Astrocyte (in vitro differentiated cells and primary cell): Measurements from ENCODE around the gene SIGLEC11. TPM values are rescaled to one million over a fixed set of nuclear protein-coding genes. Genes with fewer than 3 reads are reported as not detected.

Experiments used
- DNase-seq: peaks from one replicate; pipeline ENCODE4 v3.0.0-alpha.2; 2010; ENCODE audit warnings: low read depth
- FAIRE-seq: peaks from 2 replicates; lab custom pipeline; 2011; peaks lifted over from hg19 to GRCh38; lab: Jason Lieb, UNC
- H2AFZ ChIP-seq: 2 replicates; pipeline ENCODE4 v1.6.0; 2012; ENCODE audit warnings: low read depth, low read length, inconsistent platforms
- H3K27ac ChIP-seq: 2 replicates; pipeline ENCODE4 v1.5.1; 2011; ENCODE audit warnings: low read depth, low read length, inconsistent platforms
- H3K27me3 ChIP-seq: 2 replicates; pipeline ENCODE4 v1.6.0; 2011; ENCODE audit warnings: low read length, inconsistent platforms; ENCODE audit not compliant: insufficient read depth
- H3K36me3 ChIP-seq: 2 replicates; pipeline ENCODE4 v1.5.1; 2011; ENCODE audit warnings: low read length, inconsistent platforms; ENCODE audit not compliant: insufficient read depth
- H3K4me1 ChIP-seq: 2 replicates; pipeline ENCODE4 v1.5.1; 2011; ENCODE audit warnings: low read length, inconsistent platforms; ENCODE audit not compliant: insufficient read depth
- H3K4me2 ChIP-seq: 2 replicates; pipeline ENCODE4 v1.6.0; 2012; ENCODE audit warnings: low read length, inconsistent platforms
- H3K4me3 ChIP-seq: 2 replicates; pipeline ENCODE4 v1.5.1; 2011; ENCODE audit warnings: low read depth, mild to moderate bottlenecking, low read length, inconsistent platforms; ENCODE audit not compliant: insufficient read depth
- H3K79me2 ChIP-seq: 2 replicates; pipeline ENCODE4 v1.6.0; 2012; ENCODE audit warnings: mild to moderate bottlenecking, low read length, inconsistent platforms; ENCODE audit not compliant: insufficient read depth
- H3K9ac ChIP-seq: 2 replicates; pipeline ENCODE4 v1.6.0; 2012; ENCODE audit warnings: mild to moderate bottlenecking, low read length, inconsistent platforms
- H3K9me3 ChIP-seq: 2 replicates; pipeline ENCODE4 v1.5.1; 2012; ENCODE audit warnings: low read depth, mild to moderate bottlenecking, low read length, inconsistent platforms; ENCODE audit not compliant: insufficient read depth
- H4K20me1 ChIP-seq: 2 replicates; pipeline ENCODE4 v1.6.0; 2012; ENCODE audit warnings: low read length, inconsistent platforms; ENCODE audit not compliant: insufficient read depth
- H3K27ac Mint-ChIP-seq: one replicate; pipeline ENCODE4 v1.8.0; 2021; ENCODE audit warnings: mild to moderate bottlenecking, mixed read lengths; ENCODE audit not compliant: unreplicated experiment
- H3K27me3 Mint-ChIP-seq: one replicate; pipeline ENCODE4 v1.8.0; 2021; ENCODE audit warnings: low read depth, mixed read lengths; ENCODE audit not compliant: unreplicated experiment
- H3K36me3 Mint-ChIP-seq: one replicate; pipeline ENCODE4 v1.8.0; 2021; ENCODE audit warnings: low read depth, mixed read lengths; ENCODE audit not compliant: unreplicated experiment
- H3K4me1 Mint-ChIP-seq: one replicate; pipeline ENCODE4 v1.8.0; 2021; ENCODE audit warnings: low read depth, mixed read lengths; ENCODE audit not compliant: unreplicated experiment
- H3K4me3 Mint-ChIP-seq: one replicate; pipeline ENCODE4 v1.8.0; 2021; ENCODE audit warnings: mild to moderate bottlenecking, moderate library complexity, mixed read lengths; ENCODE audit not compliant: unreplicated experiment
- H3K9me3 Mint-ChIP-seq: one replicate; pipeline ENCODE4 v1.8.0; 2021; ENCODE audit warnings: mild to moderate bottlenecking, mixed read lengths; ENCODE audit not compliant: unreplicated experiment
- EZH2 ChIP-seq: IDR thresholded peaks from 2 replicates; pipeline ENCODE4 v1.6.1; 2012; ENCODE audit warnings: mild to moderate bottlenecking, low read length, inconsistent platforms; ENCODE audit not compliant: insufficient read depth
- total RNA-seq: library from RNA; stranded (reverse); gene quantifications from 2 replicates; pipeline ENCODE4 v1.2.1, GENCODE V29; 2021
- TF ChIP-seq, protein P1 (sequence below): IDR thresholded peaks from 2 replicates; pipeline ENCODE4 v1.5.1; 2011; ENCODE audit warnings: low read depth, mild to moderate bottlenecking, inconsistent platforms, low read length, moderate library complexity; ENCODE audit not compliant: insufficient read depth

SIGLEC11 gene
- total RNA-seq, 1 donor from 2014 or later = not detected

DNA sequence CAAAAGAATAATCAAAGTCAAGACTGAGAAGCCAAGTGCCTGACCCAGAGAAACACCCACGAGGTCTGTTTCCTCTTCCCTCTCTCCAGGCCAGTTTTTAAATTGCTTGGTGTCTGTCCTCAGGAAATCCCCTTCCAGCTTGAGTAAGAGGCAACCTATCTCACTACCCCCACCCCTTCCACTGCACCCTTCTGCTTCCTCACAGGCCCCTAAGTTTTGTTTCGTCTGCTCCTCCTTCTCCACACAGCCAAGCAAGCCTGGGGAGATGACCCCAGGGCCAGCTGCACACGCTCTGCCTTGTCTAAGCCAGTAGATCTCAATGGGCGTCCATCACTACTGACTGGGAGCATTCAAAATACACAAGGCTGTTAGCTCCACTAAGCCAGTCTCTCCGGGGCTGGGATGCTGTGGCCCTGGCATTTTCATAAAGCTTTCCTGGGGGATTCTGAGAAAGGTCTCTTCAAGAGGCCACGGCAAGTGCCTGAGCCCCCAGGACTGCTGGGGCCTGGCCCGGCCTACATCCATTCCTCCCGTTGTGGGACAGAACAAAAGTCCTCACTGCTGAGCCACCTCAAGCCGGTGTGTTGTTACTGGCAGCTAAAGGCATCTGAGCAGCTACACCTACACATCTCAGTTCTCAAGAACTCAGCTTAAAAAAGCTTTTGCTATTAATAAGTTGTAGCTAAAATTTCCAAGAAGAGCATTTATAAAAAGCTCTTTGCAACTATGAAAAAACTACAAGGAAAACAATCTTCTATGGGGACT is 49.4 kb downstream of the SIGLEC11 start:
- no peaks in the 10 kb centered on the region for H3K9me3 Mint-ChIP-seq
- no peaks in the 10 kb centered on the region for H3K4me1 ChIP-seq
- no peak overlapping the region for H3K4me3 ChIP-seq
- DNase-seq = no peak
- H3K4me3 Mint-ChIP-seq = no peak overlapping the region
- peak overlapping the region; percentile 10 for H3K9ac ChIP-seq
- no peaks in the 10 kb centered on the region for H3K27me3 Mint-ChIP-seq
- H3K79me2 ChIP-seq = peaks cover 56% of the 10 kb centered on the region
- no peaks in the 10 kb centered on the region for H3K27me3 ChIP-seq
- H2AFZ ChIP-seq = no peak overlapping the region
- H3K9me3 ChIP-seq = no peaks in the 10 kb centered on the region
- H3K4me2 ChIP-seq = peak overlapping the region; percentile 11
- FAIRE-seq = no peak
- TF ChIP-seq EZH2 = no peak
- TF ChIP-seq, protein P1, sequence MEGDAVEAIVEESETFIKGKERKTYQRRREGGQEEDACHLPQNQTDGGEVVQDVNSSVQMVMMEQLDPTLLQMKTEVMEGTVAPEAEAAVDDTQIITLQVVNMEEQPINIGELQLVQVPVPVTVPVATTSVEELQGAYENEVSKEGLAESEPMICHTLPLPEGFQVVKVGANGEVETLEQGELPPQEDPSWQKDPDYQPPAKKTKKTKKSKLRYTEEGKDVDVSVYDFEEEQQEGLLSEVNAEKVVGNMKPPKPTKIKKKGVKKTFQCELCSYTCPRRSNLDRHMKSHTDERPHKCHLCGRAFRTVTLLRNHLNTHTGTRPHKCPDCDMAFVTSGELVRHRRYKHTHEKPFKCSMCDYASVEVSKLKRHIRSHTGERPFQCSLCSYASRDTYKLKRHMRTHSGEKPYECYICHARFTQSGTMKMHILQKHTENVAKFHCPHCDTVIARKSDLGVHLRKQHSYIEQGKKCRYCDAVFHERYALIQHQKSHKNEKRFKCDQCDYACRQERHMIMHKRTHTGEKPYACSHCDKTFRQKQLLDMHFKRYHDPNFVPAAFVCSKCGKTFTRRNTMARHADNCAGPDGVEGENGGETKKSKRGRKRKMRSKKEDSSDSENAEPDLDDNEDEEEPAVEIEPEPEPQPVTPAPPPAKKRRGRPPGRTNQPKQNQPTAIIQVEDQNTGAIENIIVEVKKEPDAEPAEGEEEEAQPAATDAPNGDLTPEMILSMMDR = no peak
- peaks cover 14% of the 10 kb centered on the region for H3K36me3 ChIP-seq
- peaks cover 75% of the 10 kb centered on the region for H4K20me1 ChIP-seq
- H3K27ac Mint-ChIP-seq = peak overlapping the region; percentile 3
- H3K27ac ChIP-seq = no peak overlapping the region
- H3K4me1 Mint-ChIP-seq = peaks cover 10% of the 10 kb centered on the region
- H3K36me3 Mint-ChIP-seq = peaks cover 33% of the 10 kb centered on the region

DNA sequence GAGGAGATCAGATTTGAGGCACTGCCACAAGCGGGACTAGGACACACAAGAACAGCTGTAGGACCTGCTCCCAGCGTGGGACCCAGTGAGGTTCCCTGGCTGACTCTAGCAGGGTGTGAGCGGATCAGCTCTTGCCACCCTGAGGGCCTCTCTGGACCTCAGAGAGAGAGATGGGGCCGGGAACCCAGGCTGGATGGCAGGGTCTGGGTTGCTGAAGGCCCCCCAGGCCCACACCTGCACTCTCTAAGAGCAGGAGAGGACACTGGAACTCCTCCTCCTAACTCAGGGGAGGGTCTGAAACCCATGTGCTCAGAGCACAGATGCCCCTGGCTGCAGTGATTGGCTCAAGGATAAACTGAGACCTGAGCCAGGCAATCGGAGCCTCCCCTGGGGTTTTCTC is 50.8 kb downstream of the SIGLEC11 start:
- H3K9me3 Mint-ChIP-seq = no peaks in the 10 kb centered on the region
- Histone ChIP-seq H3K27ac (no peak overlapping the region), H4K20me1 (peaks cover 69% of the 10 kb centered on the region), H3K4me1 (no peaks in the 10 kb centered on the region), H2AFZ (no peak overlapping the region), H3K36me3 (peaks cover 14% of the 10 kb centered on the region), H3K9ac (no peak overlapping the region), H3K4me3 (no peak overlapping the region), H3K9me3 (no peaks in the 10 kb centered on the region), H3K27me3 (no peaks in the 10 kb centered on the region), H3K79me2 (peaks cover 45% of the 10 kb centered on the region), H3K4me2 (no peak overlapping the region)
- DNase-seq = no peak
- no peaks in the 10 kb centered on the region for H3K27me3 Mint-ChIP-seq
- H3K27ac Mint-ChIP-seq = no peak overlapping the region
- H3K4me3 Mint-ChIP-seq = no peak overlapping the region
- H3K36me3 Mint-ChIP-seq = peaks cover 28% of the 10 kb centered on the region
- TF ChIP-seq, protein P1 = no peak
- TF ChIP-seq EZH2 = no peak
- no peak for FAIRE-seq
- H3K4me1 Mint-ChIP-seq = peaks cover 10% of the 10 kb centered on the region
